HG02970 (cell line): ENCODE measurements around the gene SYNGR2.
"Not testable (repeated sequence)": the region's sequence is repeated elsewhere in the genome, so short reads cannot be mapped to it uniquely, and the experiment has no call there.

Experiments
- ATAC-seq: cut with Tn5 transposase; IDR thresholded peaks from one replicate; pipeline ENCODE4 v1.9.1; 2021; ENCODE audit warnings: mild to moderate bottlenecking, moderate library complexity, moderate number of reproducible peaks; ENCODE audit not compliant: unreplicated experiment, low FRiP score

The SYNGR2 gene

GRCh38 chr17:78170692-78171590 lies 2.6 kb downstream of the SYNGR2 start:
- ATAC-seq = no peak

DNA sequence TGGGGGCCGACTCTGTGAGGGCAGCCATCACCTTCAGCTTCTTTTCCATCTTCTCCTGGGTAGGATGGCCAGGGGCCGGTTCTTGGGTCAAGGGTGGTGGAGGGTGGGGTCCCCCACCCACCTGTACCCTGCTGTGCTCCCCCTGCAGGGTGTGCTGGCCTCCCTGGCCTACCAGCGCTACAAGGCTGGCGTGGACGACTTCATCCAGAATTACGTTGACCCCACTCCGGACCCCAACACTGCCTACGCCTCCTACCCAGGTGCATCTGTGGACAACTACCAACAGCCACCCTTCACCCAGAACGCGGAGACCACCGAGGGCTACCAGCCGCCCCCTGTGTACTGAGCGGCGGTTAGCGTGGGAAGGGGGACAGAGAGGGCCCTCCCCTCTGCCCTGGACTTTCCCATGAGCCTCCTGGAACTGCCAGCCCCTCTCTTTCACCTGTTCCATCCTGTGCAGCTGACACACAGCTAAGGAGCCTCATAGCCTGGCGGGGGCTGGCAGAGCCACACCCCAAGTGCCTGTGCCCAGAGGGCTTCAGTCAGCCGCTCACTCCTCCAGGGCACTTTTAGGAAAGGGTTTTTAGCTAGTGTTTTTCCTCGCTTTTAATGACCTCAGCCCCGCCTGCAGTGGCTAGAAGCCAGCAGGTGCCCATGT lies 3.3 kb downstream of the SYNGR2 start:
- not testable (repeated sequence) for ATAC-seq

- ATAC-seq = no peak
These were observed 4.1 kb downstream of the SYNGR2 start for GRCh38 chr17:78172249-78173051.

- no peak for ATAC-seq
These were observed 4.8 kb downstream of the SYNGR2 start for GRCh38 chr17:78173097-78173715.

GRCh38 chr17:78174346-78174869 lies 6.0 kb downstream of the SYNGR2 start:
- no peak for ATAC-seq

DNA sequence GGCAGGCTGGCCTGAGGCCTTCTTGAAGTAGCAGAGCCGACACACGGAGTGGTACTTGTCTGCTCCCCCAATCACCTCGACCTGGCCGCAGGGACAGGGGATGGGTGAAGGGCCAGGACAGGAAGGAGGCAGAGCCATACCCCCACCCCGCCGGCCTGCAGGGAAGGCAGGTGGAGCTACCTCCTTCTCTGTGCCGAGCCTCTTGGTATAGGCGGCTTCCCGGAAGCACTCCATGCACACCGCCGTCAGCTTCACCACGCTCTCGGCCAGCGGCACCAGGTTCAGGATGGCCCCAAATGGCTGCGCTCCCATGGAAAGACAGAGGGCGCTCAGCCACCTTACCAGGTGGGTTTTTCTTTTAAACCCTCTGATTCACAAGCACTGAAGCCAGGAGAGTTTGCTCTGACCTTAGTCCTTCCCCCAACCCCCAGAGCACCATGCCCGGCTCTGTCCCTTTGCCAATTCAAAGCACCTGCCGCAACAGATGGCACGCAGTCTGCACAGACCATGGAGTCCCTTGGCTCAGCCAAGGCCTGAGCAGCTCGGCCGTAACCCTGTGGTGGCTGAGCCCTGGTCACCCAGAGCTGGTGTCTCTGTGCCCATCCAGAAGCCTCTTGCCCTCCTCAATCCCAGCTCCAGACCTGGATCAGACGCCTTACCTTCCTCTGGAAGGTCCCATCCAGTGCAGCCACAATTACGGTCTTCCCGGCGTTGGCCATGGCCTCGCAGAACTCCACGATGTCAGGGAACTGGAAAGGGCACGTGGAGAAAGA lies 6.7 kb downstream of the SYNGR2 start:
- ATAC-seq = no peak

DNA sequence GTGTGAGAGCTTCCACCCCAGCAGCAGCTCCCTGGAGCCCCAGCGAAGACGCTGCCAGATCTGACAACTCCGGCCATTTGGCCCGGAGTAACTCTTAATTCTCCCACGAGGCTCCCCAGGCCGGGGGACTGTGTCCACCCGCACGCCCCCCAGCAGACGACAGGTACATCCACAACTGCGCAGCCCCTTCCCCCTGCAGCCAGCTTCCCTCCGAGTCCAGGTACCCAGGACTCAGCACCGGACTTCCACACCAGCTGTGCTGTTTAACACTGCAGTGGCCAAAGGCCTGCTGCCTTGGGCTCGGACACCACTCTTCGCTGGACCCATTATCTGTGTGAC lies 7.2 kb downstream of the SYNGR2 start:
- ATAC-seq = no peak

DNA sequence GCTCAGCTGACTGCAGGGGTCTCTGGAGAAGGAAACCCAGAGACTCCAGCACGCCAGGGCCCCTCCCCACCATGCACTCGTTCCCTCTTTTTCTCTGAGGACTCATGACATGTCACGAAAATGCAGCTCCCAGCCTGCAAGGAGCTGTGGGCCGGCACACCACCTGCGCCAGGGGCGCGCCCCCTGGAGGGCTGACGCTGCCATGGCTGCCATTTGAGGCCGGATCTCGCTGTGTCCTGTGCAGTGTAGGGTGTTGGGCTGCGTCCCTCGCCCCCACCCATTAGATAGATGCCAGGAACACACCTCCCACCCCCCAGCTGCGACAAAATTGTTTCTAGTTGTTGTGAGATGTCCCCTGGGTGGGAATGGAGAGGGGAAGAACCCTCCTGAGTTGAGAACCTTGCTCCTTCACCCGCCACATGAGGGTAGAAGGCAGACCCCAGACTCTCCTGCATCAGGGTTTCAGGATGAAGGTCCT lies 8.2 kb downstream of the SYNGR2 start:
- ATAC-seq = no peak

GRCh38 chr17:78179372-78179771 lies 11.0 kb downstream of the SYNGR2 start:
- no peak for ATAC-seq

DNA sequence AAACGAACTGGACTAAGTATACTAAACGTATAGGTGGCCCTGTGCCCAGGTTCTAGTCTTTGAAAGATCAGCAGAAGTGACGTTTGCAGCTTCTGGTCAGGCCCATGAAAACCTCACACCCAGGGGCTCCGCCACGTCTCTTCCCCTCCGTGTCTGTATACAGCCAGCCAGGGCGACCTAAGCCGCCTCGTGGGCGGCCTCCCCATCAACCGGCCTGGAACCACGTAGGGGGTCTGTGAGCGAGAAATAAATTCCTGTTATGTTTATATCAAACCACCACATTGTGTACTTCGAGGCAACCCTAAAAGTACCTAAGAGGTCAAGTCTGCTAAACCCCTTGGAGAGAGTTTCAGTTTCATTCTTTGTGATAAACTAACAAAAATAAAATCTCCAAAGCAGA lies 11.7 kb downstream of the SYNGR2 start:
- ATAC-seq = no peak

GRCh38 chr17:78180508-78180907 lies 12.1 kb downstream of the SYNGR2 start:
- ATAC-seq = no peak

DNA sequence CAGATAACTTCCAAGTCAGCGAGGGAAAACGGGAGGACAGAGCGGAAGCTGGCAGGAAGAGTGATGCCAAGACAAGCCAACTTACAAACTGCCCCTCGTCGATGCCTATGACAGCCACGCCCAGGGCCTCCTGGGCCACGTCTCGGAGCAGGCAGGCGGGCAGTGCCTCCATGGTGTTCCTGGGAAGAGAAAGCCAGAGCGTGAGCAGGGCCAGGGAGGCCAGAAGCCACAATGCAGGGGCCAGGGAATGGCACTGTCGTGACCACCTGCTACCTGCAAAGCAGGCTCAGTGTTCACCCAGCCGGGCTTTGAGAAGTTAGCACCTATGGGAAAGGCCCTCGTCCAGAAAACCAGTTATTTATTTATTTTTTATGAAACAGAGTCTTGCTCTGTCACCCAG lies 14.1 kb downstream of the SYNGR2 start:
- ATAC-seq = no peak

DNA sequence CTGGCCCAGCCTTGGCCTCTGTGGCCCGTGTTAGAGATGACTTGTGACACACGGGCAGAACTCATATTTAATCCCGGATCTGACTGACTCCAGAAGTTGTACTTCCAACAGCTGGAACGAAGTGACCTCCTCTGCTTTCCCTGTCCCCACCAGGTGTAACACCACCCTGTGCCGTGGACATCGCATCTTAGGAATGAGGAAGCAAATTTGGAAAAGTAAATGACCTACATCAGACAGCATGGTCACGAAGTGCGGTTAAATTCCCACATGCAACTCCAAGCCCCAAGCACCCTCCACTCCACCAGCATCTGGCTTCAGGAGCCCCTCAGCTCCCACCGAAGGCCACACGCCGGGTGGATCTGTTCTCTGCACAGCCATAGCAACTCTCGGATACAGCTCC lies 15.5 kb downstream of the SYNGR2 start:
- no peak for ATAC-seq

- ATAC-seq = no peak
These were observed 16.0 kb downstream of the SYNGR2 start for GRCh38 chr17:78184351-78184750.

DNA sequence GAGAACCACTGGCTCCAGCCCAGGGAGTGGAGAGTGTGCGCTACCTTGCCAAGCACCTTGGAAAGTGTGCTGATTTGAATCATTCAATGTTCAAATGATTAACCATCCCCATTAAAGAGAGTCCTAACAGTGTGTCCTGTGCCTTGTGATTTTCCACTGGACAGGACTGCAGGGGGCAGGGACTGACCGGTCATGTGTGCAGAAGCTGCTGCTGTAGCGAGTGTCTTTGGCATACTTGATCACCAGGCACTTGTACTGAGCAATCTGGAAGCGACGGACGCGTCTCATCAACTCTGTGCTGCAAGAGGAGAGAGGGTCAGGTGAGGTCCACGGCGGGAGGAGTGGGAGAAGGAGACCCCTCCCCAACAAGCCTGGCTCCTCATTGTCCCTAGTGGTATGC lies 16.5 kb downstream of the SYNGR2 start:
- no peak for ATAC-seq

DNA sequence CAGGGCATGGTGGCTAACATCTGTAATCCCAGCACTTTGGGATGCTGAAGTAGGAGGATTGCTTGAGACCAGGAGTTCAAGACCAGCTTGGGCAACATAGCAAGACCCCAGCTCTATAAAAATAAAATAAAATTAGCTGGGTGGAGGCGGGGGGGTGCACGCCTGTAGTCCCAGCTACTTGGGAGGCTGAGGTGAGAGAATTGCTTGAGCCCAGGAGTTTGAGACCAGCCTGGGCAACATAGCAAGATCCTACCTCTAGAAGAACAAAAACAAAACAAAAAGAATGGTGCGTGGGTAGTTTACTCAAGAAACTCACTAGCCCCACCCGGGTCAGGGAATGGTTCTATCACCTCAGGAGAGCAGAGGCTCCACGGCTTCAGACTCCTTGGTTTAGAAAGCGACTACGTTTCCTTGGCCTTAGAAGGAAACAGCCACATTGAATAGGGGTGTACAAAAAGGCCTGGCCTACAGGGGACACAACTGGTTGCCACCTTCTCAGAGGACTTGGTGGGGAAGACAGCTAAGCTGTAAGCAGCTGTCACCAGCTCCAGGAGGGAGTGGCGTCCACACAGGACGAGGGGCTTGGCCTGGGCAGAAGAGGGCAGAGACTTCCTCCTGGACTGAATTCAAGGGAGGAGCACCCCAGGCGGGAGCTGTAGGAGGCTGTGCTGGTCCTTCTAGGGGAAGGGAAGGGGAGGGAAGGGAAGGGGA lies 17.8 kb downstream of the SYNGR2 start:
- ATAC-seq = no peak

- ATAC-seq = peak; percentile 84
These were observed 18.6 kb downstream of the SYNGR2 start, which contains the start of the genes AFMID and TK1 for GRCh38 chr17:78186692-78187595. AFMID (plus strand) TSS chr17:78187362; CDS start chr17:78187371, 9 bp downstream. TK1 (minus strand) TSS chr17:78187052; CDS start chr17:78186994, 58 bp downstream.

DNA sequence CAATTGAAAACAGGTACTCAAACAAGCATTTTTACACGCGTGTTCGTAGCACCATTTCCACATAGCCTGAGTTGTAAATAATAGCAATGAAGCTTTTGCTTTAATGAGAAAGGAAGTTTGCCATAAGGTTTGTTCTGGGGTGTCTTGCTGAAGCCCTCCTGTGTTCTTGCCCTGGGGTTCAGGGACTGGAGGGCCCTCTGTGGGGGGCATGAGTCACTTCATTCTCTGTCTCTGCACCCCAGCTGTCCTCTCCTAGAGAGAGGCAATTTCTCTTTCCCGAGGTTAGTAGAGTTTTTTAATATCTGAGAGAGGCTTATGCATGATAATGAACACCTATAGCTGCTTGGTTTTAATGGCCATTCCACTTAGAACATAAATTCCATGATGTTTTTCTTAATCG lies 28.3 kb downstream of the SYNGR2 start:
- ATAC-seq = no peak
